SK-N-MC (cell line): ENCODE measurements around the gene PEPD.

ENCODE experiments used
- EZH2 ChIP-seq: fragments of 200-600 bp; sonication (generic); IDR thresholded peaks from one replicate; pipeline ENCODE4 v1.6.1; 2017; ENCODE audit warnings: antibody characterized with exemption
- POLR2AphosphoS5 ChIP-seq: IDR thresholded peaks from 2 replicates; pipeline ENCODE4 v1.6.1; 2012; ENCODE audit warnings: mild to moderate bottlenecking, low read depth, low read length, borderline replicate concordance

- TF ChIP-seq EZH2 (no peak), POLR2AphosphoS5 (no peak)
Observed at GRCh38 chr19:33467851-33468250, 53.7 kb downstream of the PEPD start.
